ENCODE results near the gene ADGRG2.

Gene ADGRG2

GRCh38 chrX:18951032-18951431 lies 171.2 kb downstream of the ADGRG2 start:
- no peak for DNase-seq

DNA sequence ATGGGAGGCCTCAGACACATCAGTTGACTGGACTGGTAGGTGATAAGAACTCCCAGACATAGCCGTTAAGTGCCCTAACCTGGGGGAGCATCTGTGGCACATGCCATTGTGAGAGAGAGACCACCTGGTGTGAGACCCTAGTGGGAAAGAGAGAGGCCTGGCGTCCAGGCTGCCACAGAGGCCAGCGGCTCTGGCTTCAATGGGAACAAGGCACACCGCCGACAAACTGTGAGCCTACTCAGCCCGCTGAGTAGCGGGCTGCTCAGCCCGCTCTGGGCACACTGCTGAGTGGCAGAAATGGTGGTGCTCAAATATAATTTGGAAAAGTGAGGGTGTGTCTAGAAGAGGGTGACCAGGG lies 172.3 kb downstream of the ADGRG2 start:
- no peak for DNase-seq

DNA sequence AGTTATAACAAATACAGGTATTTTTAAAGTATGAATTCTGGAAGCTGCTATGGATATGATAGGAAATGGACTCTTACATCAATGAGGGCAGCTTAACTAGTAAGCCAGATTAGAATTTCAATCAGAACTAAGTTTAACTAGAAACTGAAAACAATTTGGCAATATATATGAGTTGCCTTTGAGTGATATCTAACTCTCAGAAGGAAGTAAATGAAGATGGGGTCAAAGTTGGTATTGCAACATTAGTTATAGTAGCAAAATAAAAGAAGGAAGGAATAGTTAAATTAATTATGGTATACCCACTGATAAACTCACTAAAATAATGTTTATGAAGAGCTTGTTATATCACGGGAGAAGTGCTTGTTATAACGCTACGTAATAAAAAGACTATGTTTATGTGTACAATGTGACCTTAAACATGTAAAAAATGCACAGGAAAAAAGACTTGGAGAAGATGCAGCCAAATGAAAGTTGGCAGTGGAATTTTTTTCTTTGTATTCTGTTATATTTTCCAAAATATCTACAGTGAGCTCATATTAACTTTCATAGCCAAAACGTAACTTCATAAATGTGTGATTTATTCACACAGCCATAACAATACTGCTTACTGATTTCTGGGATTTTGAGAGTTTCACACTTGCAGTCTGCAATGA lies 172.9 kb downstream of the ADGRG2 start:
- DNase-seq: no peak

GRCh38 chrX:18946611-18947010 lies 175.7 kb downstream of the ADGRG2 start:
- DNase-seq: no peak

DNA sequence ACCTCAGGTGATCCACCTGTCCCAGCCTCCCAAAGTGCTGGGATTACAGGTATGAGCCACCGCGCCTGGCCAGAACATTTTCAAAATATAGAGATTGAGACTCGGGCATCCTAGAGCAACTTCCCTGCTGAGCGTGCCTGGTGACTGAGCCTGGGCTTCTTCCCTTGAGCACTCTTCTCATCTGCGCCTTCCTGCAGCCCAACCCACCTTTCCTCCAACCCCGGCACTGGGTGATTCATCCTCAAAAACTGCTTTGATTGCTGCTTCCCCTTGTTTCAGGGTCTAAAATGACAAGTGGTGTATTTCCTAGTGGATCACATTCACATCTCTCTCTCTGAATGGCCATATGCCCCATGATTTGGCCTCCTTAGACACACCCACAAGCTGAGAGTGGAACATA lies 176.1 kb downstream of the ADGRG2 start:
- no peak for DNase-seq

- DNase-seq: no peak
Measured at GRCh38 chrX:18945483-18945882, 176.8 kb downstream of the ADGRG2 start.

DNA sequence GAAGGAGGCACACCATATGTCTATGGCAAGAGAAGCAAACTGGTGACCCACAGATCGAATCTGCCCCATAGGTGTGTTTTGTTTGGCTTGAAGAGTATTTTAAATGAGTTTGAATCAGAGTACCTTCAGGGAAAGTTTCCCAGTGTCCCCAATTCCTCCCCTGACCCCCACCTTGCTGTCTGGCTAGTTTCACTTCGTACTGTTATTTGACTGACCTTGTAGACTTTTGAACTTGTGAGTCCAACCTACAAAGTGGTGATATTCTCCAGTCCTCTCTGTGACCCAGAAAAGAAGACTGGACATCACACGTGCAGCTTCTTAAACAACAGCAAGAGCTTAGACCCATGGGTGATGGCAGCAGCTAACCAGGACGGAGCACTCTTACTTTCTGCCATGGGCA lies 177.8 kb downstream of the ADGRG2 start:
- DNase-seq: no peak

- DNase-seq: no peak
Measured at GRCh38 chrX:18941896-18942295, 180.4 kb downstream of the ADGRG2 start.
